Calu3 (cell line): ENCODE results near the gene L3MBTL3. TPM values are rescaled to one million over a fixed set of nuclear protein-coding genes. Genes with fewer than 3 reads are reported as not detected.

Source experiments
- BruUV-seq: library from RNA; stranded (reverse); fragments of 400-500 nt; replicated peaks from 2 replicates; lab custom pipeline; 2021; lab: Mats Ljungman, UMichigan
- CTCF ChIA-PET: fragments of 300-600 bp; sonication (Branson Sonifier 250); formaldehyde crosslinking; loops from one replicate; lab custom pipeline; 2022; ENCODE audit warnings: antibody characterized with exemption; lab: Charles Lee
- DNase-seq: peaks from one replicate; pipeline ENCODE4 v3.0.0; 2022
- H3K27ac Mint-ChIP-seq: one replicate; pipeline ENCODE4 v1.8.0; 2022; ENCODE audit warnings: mixed read lengths; ENCODE audit not compliant: unreplicated experiment
- H3K27me3 Mint-ChIP-seq: one replicate; pipeline ENCODE4 v1.8.0; 2022; ENCODE audit warnings: mixed read lengths; ENCODE audit not compliant: unreplicated experiment
- H3K36me3 Mint-ChIP-seq: one replicate; pipeline ENCODE4 v1.8.0; 2022; ENCODE audit warnings: mild to moderate bottlenecking, moderate library complexity, mixed read lengths; ENCODE audit not compliant: insufficient read depth, unreplicated experiment
- H3K4me1 Mint-ChIP-seq: one replicate; pipeline ENCODE4 v1.8.0; 2022; ENCODE audit warnings: mild to moderate bottlenecking, low read depth, mixed read lengths; ENCODE audit not compliant: unreplicated experiment
- H3K4me3 Mint-ChIP-seq: one replicate; pipeline ENCODE4 v1.8.0; 2022; ENCODE audit warnings: mild to moderate bottlenecking, low read depth, moderate library complexity, mixed read lengths; ENCODE audit not compliant: unreplicated experiment
- H3K9me3 Mint-ChIP-seq: one replicate; pipeline ENCODE4 v1.8.0; 2022; ENCODE audit warnings: low read depth, mixed read lengths; ENCODE audit not compliant: unreplicated experiment
- CTCF ChIP-seq: fragments of 200-600 bp; IDR thresholded peaks from one replicate; pipeline ENCODE4 v1.8.0; 2022; ENCODE audit warnings: antibody characterized with exemption; ENCODE audit not compliant: unreplicated experiment
- intact Hi-C: fragments of 100-400 bp; cut with micrococcal nuclease; formaldehyde crosslinking; loops from one replicate; pipeline ENCODE4 v1.10.0; 2022; ENCODE audit not compliant: unreplicated experiment
- total RNA-seq: library from RNA; stranded (reverse); gene quantifications from 2 replicates; pipeline ENCODE4 v1.2.3, GENCODE V29; 2022

The L3MBTL3 gene
- total RNA-seq, 1 experiment from 2014 or later = 9.6 TPM

- intact Hi-C loops = loop anchor here (10.0 kb wide), 1 partner anchor 224 kb away; no protein-coding TSS in a partner anchor
- CTCF ChIA-PET = no interaction called here
- DNase-seq = no peak
- no peak overlapping the region for H3K4me3 Mint-ChIP-seq
- H3K9me3 Mint-ChIP-seq = no peaks in the 10 kb centered on the region
- H3K27ac Mint-ChIP-seq = no peak overlapping the region
- no peak for TF ChIP-seq CTCF
- BruUV-seq = no TSS peak
- H3K27me3 Mint-ChIP-seq = no peaks in the 10 kb centered on the region
- H3K36me3 Mint-ChIP-seq = no peaks in the 10 kb centered on the region
- no peaks in the 10 kb centered on the region for H3K4me1 Mint-ChIP-seq
These were observed 52.4 kb downstream of the L3MBTL3 start for GRCh38 chr6:130070792-130071191.

GRCh38 chr6:130075879-130076460 lies 57.6 kb downstream of the L3MBTL3 start:
- no TSS peak for BruUV-seq
- H3K27ac Mint-ChIP-seq = no peak overlapping the region

GRCh38 chr6:130076512-130076911 lies 58.1 kb downstream of the L3MBTL3 start:
- no peaks in the 10 kb centered on the region for H3K27me3 Mint-ChIP-seq
- BruUV-seq = no TSS peak
- intact Hi-C loops = loop anchor here (10.0 kb wide), 1 partner anchor 218 kb away; no protein-coding TSS in a partner anchor
- H3K27ac Mint-ChIP-seq = no peak overlapping the region
- H3K9me3 Mint-ChIP-seq = no peaks in the 10 kb centered on the region
- H3K36me3 Mint-ChIP-seq = no peaks in the 10 kb centered on the region
- DNase-seq = no peak
- no peak overlapping the region for H3K4me3 Mint-ChIP-seq
- no peak for TF ChIP-seq CTCF
- no peaks in the 10 kb centered on the region for H3K4me1 Mint-ChIP-seq
- CTCF ChIA-PET = no interaction called here

More at GRCh38 chr6:130075879-130076460, 57.6 kb downstream of the L3MBTL3 start:
- H3K4me1 Mint-ChIP-seq = no peaks in the 10 kb centered on the region
- no peaks in the 10 kb centered on the region for H3K27me3 Mint-ChIP-seq
- no peaks in the 10 kb centered on the region for H3K9me3 Mint-ChIP-seq
- DNase-seq = no peak
- no peak for TF ChIP-seq CTCF
- CTCF ChIA-PET = no interaction called here
- H3K36me3 Mint-ChIP-seq = no peaks in the 10 kb centered on the region
- intact Hi-C loops = loop anchor here (10.0 kb wide), 1 partner anchor 219 kb away; no protein-coding TSS in a partner anchor
- H3K4me3 Mint-ChIP-seq = no peak overlapping the region

- no peak for DNase-seq
- Mint-ChIP-seq H3K4me1 (no peaks in the 10 kb centered on the region), H3K9me3 (no peaks in the 10 kb centered on the region), H3K27me3 (no peaks in the 10 kb centered on the region), H3K36me3 (no peaks in the 10 kb centered on the region), H3K4me3 (no peak overlapping the region), H3K27ac (no peak overlapping the region)
- intact Hi-C loops = no loop called here
- CTCF ChIA-PET = no interaction called here
- no peak for TF ChIP-seq CTCF
- no TSS peak for BruUV-seq
These were observed 72.4 kb downstream of the L3MBTL3 start for GRCh38 chr6:130090796-130091195.
